ENCODE data around the gene TBC1D24. TPM values are rescaled to one million over a fixed set of nuclear protein-coding genes. Genes with fewer than 3 reads are reported as not detected.
A peak's percentile ranks its signal among the peaks of the same experiment; 100 is the strongest.

TBC1D24 gene
- total and polyA plus RNA-seq, 9 of the 15 experiments (the other 6 are each of a cell fraction or from before 2014, with no cell fraction given) = 1.7 to 22.6 (median 7.2) TPM

- no peak for TF ChIP-seq ZNF280B (CRISPR knock-in tag; IDR thresholded peaks at IDR 0.05)
- no peak for TF ChIP-seq POLR2A (conservative IDR thresholded peaks at IDR 0.05)
- TF ChIP-seq MEF2D (tag; conservative IDR thresholded peaks at IDR 0.05; ENCODE audit: low read depth) = no peak
- no peak for TF ChIP-seq ZNF124 (CRISPR knock-in tag; IDR thresholded peaks at IDR 0.05)
- TF ChIP-seq ZHX1 (conservative IDR thresholded peaks at IDR 0.05; ENCODE audit: low read length) = no peak
- no peak for TF ChIP-seq ZNF561 (CRISPR knock-in tag; conservative IDR thresholded peaks at IDR 0.05)
- no peak for TF ChIP-seq MAX (CRISPR knock-in tag; IDR thresholded peaks at IDR 0.05)
- TF ChIP-seq CBX8 (IDR thresholded peaks at IDR 0.05; ENCODE audit: borderline replicate concordance, extremely low read depth, low read depth, low read length, poor library complexity, severe bottlenecking) = no peak
- TF ChIP-seq CBX2 (IDR thresholded peaks at IDR 0.05; ENCODE audit: insufficient read depth, low read length, poor library complexity, severe bottlenecking) = no peak
- TF ChIP-seq U2AF1 (optimal IDR thresholded peaks at IDR 0.05; ENCODE audit: low read depth, low read length) = no peak
- no peak for TF ChIP-seq TBL1XR1 (IDR thresholded peaks at IDR 0.05; ENCODE audit: low read length in 2 of 2)
- TF ChIP-seq KDM5B (IDR thresholded peaks at IDR 0.05; ENCODE audit: insufficient replicate concordance, low read depth, low read length) = no peak
- TF ChIP-seq VEZF1 (CRISPR knock-in tag; IDR thresholded peaks at IDR 0.05) = peak; percentile 89
- no peak for TF ChIP-seq ZNF512 (tag; IDR thresholded peaks at IDR 0.05)
Measured at GRCh38 chr16:2511128-2511800, 36.3 kb downstream of the TBC1D24 start (continued).
